ENCODE data around the gene DGKB. TPM values are rescaled to one million over a fixed set of nuclear protein-coding genes. Genes with fewer than 3 reads are reported as not detected.

Gene DGKB
- total and polyA plus RNA-seq, 8 donors = 0.16 to 1.3 (median 0.40) TPM

DNA sequence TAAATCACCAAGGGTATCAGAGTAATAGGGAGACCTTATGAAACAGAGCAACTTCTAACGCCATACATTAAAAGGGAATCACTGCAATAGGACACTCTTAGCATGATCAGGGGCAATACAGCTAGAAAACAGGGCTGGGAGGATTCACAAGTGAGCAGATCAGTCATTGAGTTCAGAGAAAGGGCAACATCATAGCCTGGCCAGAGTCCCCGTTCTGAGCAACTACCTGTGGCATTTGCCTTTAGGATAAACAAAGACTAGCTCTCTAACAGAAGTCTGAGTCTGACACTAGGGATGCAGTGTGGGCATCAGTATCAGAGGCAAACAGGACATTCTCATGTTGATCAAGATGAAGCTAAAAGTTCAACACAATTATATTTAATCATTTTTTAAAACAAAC is 297.9 kb downstream of the DGKB start:
- ATAC-seq = no peak
- no peak for TF ChIP-seq CTCF (IDR thresholded peaks at IDR 0.05)
- H3K9me3 ChIP-seq = no peaks in the 10 kb centered on the region
- no peaks in the 10 kb centered on the region for H3K4me1 ChIP-seq
- 70 to 74% methylated on average over 2 of the region's 2 CpGs for WGBS, 2 donors
- no peak overlapping the region for H3K27ac ChIP-seq
- no peaks in the 10 kb centered on the region for H3K36me3 ChIP-seq
- intact Hi-C loops (cut with DNase I) = no loop called here
- no peak for DNase-seq
- FAIRE-seq = no peak
- no peak overlapping the region for H3K4me3 ChIP-seq
- no peaks in the 10 kb centered on the region for H3K27me3 ChIP-seq

GRCh38 chr7:14602851-14603250 is 299.7 kb downstream of the DGKB start:
- WGBS, 2 donors = 91 to 93% methylated on average over 1 of the region's 1 CpG
- H3K4me1 ChIP-seq = no peaks in the 10 kb centered on the region
- H3K27ac ChIP-seq = no peak overlapping the region
- H3K4me3 ChIP-seq = no peak overlapping the region
- no peak for TF ChIP-seq CTCF (IDR thresholded peaks at IDR 0.05)
- no peaks in the 10 kb centered on the region for H3K9me3 ChIP-seq
- no peak for DNase-seq
- H3K36me3 ChIP-seq = no peaks in the 10 kb centered on the region
- no peak for FAIRE-seq
- intact Hi-C loops (cut with DNase I) = no loop called here
- no peaks in the 10 kb centered on the region for H3K27me3 ChIP-seq
- ATAC-seq = no peak

- no peaks in the 10 kb centered on the region for H3K36me3 ChIP-seq
- ATAC-seq = no peak
- WGBS, 2 donors = 86 to 88% methylated on average over 2 of the region's 2 CpGs
- no peaks in the 10 kb centered on the region for H3K27me3 ChIP-seq
- H3K4me3 ChIP-seq = no peak overlapping the region
- no peak for TF ChIP-seq CTCF (IDR thresholded peaks at IDR 0.05)
- no peak overlapping the region for H3K27ac ChIP-seq
- no peaks in the 10 kb centered on the region for H3K9me3 ChIP-seq
- peak in 1 of 6 donors; percentile 17 for DNase-seq
- intact Hi-C loops (cut with DNase I) = no loop called here
- no peaks in the 10 kb centered on the region for H3K4me1 ChIP-seq
- FAIRE-seq = no peak
Observed at GRCh38 chr7:14600766-14601367, 301.7 kb downstream of the DGKB start.

- ATAC-seq = no peak
- H3K4me1 ChIP-seq = no peaks in the 10 kb centered on the region
- H3K27me3 ChIP-seq = no peaks in the 10 kb centered on the region
- intact Hi-C loops (cut with DNase I) = no loop called here
- 45 to 46% methylated on average over 3 of the region's 3 CpGs for WGBS, 2 donors
- no peak for FAIRE-seq
- TF ChIP-seq CTCF (IDR thresholded peaks at IDR 0.05) = no peak
- H3K27ac ChIP-seq = no peak overlapping the region
- H3K36me3 ChIP-seq = no peaks in the 10 kb centered on the region
- H3K9me3 ChIP-seq = no peaks in the 10 kb centered on the region
- DNase-seq = no peak
- H3K4me3 ChIP-seq = no peak overlapping the region
Observed at GRCh38 chr7:14598978-14599377, 303.6 kb downstream of the DGKB start.

DNA sequence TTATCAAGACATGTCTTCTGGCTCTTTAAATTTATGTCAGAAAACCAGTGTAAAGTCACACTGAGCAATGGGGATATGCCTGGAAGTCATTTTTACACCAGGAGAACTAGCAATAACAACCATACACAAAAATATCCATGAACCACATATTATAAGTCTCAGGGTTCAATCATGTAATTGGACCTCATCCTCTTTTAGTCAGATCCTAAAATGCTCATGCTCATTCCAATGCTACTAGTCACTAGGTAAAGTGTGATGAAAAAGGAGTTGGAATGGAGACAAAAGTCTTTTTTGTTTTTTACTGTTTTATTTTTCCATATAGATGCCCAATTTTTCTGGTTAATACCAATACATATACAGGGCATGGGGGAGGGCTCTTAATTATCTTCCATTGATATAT is 306.1 kb downstream of the DGKB start:
- FAIRE-seq (no peak), DNase-seq (no peak), ATAC-seq (no peak)
- H3K36me3 ChIP-seq = no peaks in the 10 kb centered on the region
- H3K27me3 ChIP-seq = no peaks in the 10 kb centered on the region
- no peaks in the 10 kb centered on the region for H3K9me3 ChIP-seq
- no peak overlapping the region for H3K4me3 ChIP-seq
- H3K4me1 ChIP-seq = no peaks in the 10 kb centered on the region
- H3K27ac ChIP-seq = no peak overlapping the region
- TF ChIP-seq CTCF (IDR thresholded peaks at IDR 0.05) = no peak
- intact Hi-C loops (cut with DNase I) = no loop called here
